ENCODE measurements around the gene ZNF610.
A peak's percentile ranks its signal among the peaks of the same experiment; 100 is the strongest.

The ZNF610 gene

DNA sequence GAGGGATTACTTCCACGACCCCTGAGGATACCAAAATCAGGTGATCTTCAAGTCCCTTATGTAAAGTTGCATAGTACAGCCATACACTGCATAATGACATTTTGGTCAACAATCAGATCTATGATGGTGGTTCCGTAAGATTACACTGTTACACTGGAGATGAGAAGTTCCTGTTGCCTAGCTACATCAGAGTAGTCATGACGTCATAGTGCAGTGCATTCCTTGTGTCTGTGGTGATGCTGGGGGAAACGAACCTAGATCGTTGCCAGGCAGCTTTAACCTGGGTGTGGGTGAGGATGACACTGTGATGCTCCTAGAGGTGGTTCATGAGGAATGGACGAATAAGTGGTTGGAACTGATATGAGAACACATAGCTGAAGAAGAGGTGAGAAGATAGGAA is 9.1 kb downstream of the ZNF610 start:
- no peaks in the 10 kb centered on the region for H4K20me1 ChIP-seq (ENCODE audit: insufficient read depth, low read length, poor library complexity, severe bottlenecking)
- no peaks in the 10 kb centered on the region for H3K9me2 ChIP-seq (replicated peaks; ENCODE audit: low read depth, low read length)
- H3F3A ChIP-seq (ENCODE audit: low read depth), result no peaks in the 10 kb centered on the region
- H3K4me2 ChIP-seq (ENCODE audit: low read depth, low read length, poor library complexity, severe bottlenecking), result no peak overlapping the region
- H3K79me2 ChIP-seq (ENCODE audit: insufficient read depth, low read length), result no peaks in the 10 kb centered on the region
- H3K9me3 ChIP-seq (ENCODE audit: insufficient read depth, low read depth, low read length), result no peaks in the 10 kb centered on the region
- no peaks in the 10 kb centered on the region for H3K27me3 ChIP-seq (ENCODE audit: insufficient read depth, low read length, poor library complexity, severe bottlenecking)
- no peak overlapping the region for H3K9ac ChIP-seq (ENCODE audit: low read depth, low read length, poor library complexity, severe bottlenecking)
- TF ChIP-seq EZH2phosphoT487 (IDR thresholded peaks at IDR 0.05; ENCODE audit: borderline replicate concordance), result no peak
- TF ChIP-seq, protein P1, sequence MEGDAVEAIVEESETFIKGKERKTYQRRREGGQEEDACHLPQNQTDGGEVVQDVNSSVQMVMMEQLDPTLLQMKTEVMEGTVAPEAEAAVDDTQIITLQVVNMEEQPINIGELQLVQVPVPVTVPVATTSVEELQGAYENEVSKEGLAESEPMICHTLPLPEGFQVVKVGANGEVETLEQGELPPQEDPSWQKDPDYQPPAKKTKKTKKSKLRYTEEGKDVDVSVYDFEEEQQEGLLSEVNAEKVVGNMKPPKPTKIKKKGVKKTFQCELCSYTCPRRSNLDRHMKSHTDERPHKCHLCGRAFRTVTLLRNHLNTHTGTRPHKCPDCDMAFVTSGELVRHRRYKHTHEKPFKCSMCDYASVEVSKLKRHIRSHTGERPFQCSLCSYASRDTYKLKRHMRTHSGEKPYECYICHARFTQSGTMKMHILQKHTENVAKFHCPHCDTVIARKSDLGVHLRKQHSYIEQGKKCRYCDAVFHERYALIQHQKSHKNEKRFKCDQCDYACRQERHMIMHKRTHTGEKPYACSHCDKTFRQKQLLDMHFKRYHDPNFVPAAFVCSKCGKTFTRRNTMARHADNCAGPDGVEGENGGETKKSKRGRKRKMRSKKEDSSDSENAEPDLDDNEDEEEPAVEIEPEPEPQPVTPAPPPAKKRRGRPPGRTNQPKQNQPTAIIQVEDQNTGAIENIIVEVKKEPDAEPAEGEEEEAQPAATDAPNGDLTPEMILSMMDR (conservative IDR thresholded peaks at IDR 0.05; ENCODE audit: low read length), result no peak
- peaks cover 4% of the 10 kb centered on the region for H3K4me1 ChIP-seq (ENCODE audit: insufficient read depth, low read length, poor library complexity, severe bottlenecking)
- no peak overlapping the region for H2AFZ ChIP-seq (ENCODE audit: low read length)
- no peaks in the 10 kb centered on the region for H3K36me3 ChIP-seq (ENCODE audit: insufficient read depth, low read length)
- H3K4me3 ChIP-seq (ENCODE audit: low read length, poor library complexity, severe bottlenecking), result no peak overlapping the region

GRCh38 chr19:52351512-52351911 is 15.5 kb downstream of the ZNF610 start:
- Histone ChIP-seq H3F3A (ENCODE audit: low read depth) (no peaks in the 10 kb centered on the region), H3K9me2 (replicated peaks; ENCODE audit: low read depth, low read length) (no peaks in the 10 kb centered on the region), H2AFZ (ENCODE audit: low read length) (peak overlapping the region; percentile 88), H3K36me3 (ENCODE audit: insufficient read depth, low read length) (no peaks in the 10 kb centered on the region), H3K4me1 (ENCODE audit: insufficient read depth, low read length, poor library complexity, severe bottlenecking) (no peaks in the 10 kb centered on the region), H3K27me3 (ENCODE audit: insufficient read depth, low read length, poor library complexity, severe bottlenecking) (no peaks in the 10 kb centered on the region), H3K9me3 (ENCODE audit: insufficient read depth, low read depth, low read length) (no peaks in the 10 kb centered on the region), H3K9ac (ENCODE audit: low read depth, low read length, poor library complexity, severe bottlenecking) (no peak overlapping the region), H3K4me3 (ENCODE audit: low read length, poor library complexity, severe bottlenecking) (no peak overlapping the region), H4K20me1 (ENCODE audit: insufficient read depth, low read length, poor library complexity, severe bottlenecking) (no peaks in the 10 kb centered on the region), H3K79me2 (ENCODE audit: insufficient read depth, low read length) (no peaks in the 10 kb centered on the region), H3K4me2 (ENCODE audit: low read depth, low read length, poor library complexity, severe bottlenecking) (no peak overlapping the region)
- no peak for TF ChIP-seq EZH2phosphoT487 (IDR thresholded peaks at IDR 0.05; ENCODE audit: borderline replicate concordance)
- TF ChIP-seq, protein P1 (conservative IDR thresholded peaks at IDR 0.05; ENCODE audit: low read length), result peak; percentile 72

GRCh38 chr19:52366414-52366824 is 30.4 kb downstream of the ZNF610 start:
- no peaks in the 10 kb centered on the region for H4K20me1 ChIP-seq (ENCODE audit: insufficient read depth, low read length, poor library complexity, severe bottlenecking)
- H3K9me2 ChIP-seq (replicated peaks; ENCODE audit: low read depth, low read length), result no peaks in the 10 kb centered on the region
- no peak overlapping the region for H3K4me3 ChIP-seq (ENCODE audit: low read length, poor library complexity, severe bottlenecking)
- TF ChIP-seq EZH2phosphoT487 (IDR thresholded peaks at IDR 0.05; ENCODE audit: borderline replicate concordance), result no peak
- TF ChIP-seq, protein P1 (conservative IDR thresholded peaks at IDR 0.05; ENCODE audit: low read length), result no peak
- H3K27me3 ChIP-seq (ENCODE audit: insufficient read depth, low read length, poor library complexity, severe bottlenecking), result no peaks in the 10 kb centered on the region
- H3K9ac ChIP-seq (ENCODE audit: low read depth, low read length, poor library complexity, severe bottlenecking), result no peak overlapping the region
- peaks cover 15% of the 10 kb centered on the region for H3K36me3 ChIP-seq (ENCODE audit: insufficient read depth, low read length)
- peaks cover 29% of the 10 kb centered on the region; the same call in 1 of the 2 replicates for H3K9me3 ChIP-seq (ENCODE audit: insufficient read depth, low read depth, low read length)
- H3K79me2 ChIP-seq (ENCODE audit: insufficient read depth, low read length), result no peaks in the 10 kb centered on the region
- no peaks in the 10 kb centered on the region for H3K4me1 ChIP-seq (ENCODE audit: insufficient read depth, low read length, poor library complexity, severe bottlenecking)
- no peak overlapping the region for H3K4me2 ChIP-seq (ENCODE audit: low read depth, low read length, poor library complexity, severe bottlenecking)
- H3F3A ChIP-seq (ENCODE audit: low read depth), result no peaks in the 10 kb centered on the region
- no peak overlapping the region for H2AFZ ChIP-seq (ENCODE audit: low read length)

Data from Loucy (cell line).